ENCODE results near the gene C4orf50. TPM values are rescaled to one million over a fixed set of nuclear protein-coding genes. Genes with fewer than 3 reads are reported as not detected.

Gene C4orf50
- total RNA-seq, 1 experiment from 2014 or later: 0.17 TPM

- no peaks in the 10 kb centered on the region for H3K79me2 ChIP-seq (ENCODE audit: insufficient read depth, low read length)
- H3K9ac ChIP-seq (ENCODE audit: extremely low read depth, insufficient read length, low read length): no peak overlapping the region
- no peak overlapping the region for H3T11ph ChIP-seq (ENCODE audit: low read length)
- no peak overlapping the region for H3K14ac ChIP-seq (ENCODE audit: insufficient read depth, low read length)
- no peak overlapping the region for H3K27ac ChIP-seq (ENCODE audit: insufficient read length, low read depth, low read length)
- no peak overlapping the region for H2BK20ac ChIP-seq (ENCODE audit: low read depth, low read length, poor library complexity, severe bottlenecking)
- no peak overlapping the region for H2BK12ac ChIP-seq (ENCODE audit: insufficient read length, low read depth, low read length)
- no peak overlapping the region for H2BK120ac ChIP-seq (ENCODE audit: low read depth, low read length, poor library complexity, severe bottlenecking)
- H3K4me1 ChIP-seq (ENCODE audit: insufficient read depth, low read length): peaks cover 11% of the 10 kb centered on the region; the same call in 1 of the 2 replicates
- no peak overlapping the region for H2BK5ac ChIP-seq (ENCODE audit: insufficient read length, low read length)
- Mint-ChIP-seq H3K27me3 (ENCODE audit: low read depth) (peaks cover 89% of the 10 kb centered on the region), H3K36me3 (ENCODE audit: insufficient read depth in 1 of 3, low read depth in 3 of 3) (peaks cover 2 to 5% (median 2%) of the 10 kb centered on the region in 3 experiments; a peak in 4 of 7 replicates), H3K27ac (0 out of 7 replicates have a peak overlapping the region, but pooled peaks of 1 of the 3 experiments have one; percentile 5), H3K9me3 (peaks cover 7 to 9% of the 10 kb centered on the region in 2 experiments; a peak in 4 of 5 replicates), H3K4me3 (peak overlapping the region in 1 of 2 experiments; percentile 15; a peak in 2 of 5 replicates), H3K4me1 (peaks cover 52 to 63% of the 10 kb centered on the region in 2 experiments)
- H3K23me2 ChIP-seq (ENCODE audit: insufficient read length, low read depth, low read length, poor library complexity, severe bottlenecking): no peaks in the 10 kb centered on the region
- DNase-seq: no peak
- H2AK5ac ChIP-seq (ENCODE audit: insufficient read length, low read length): no peak overlapping the region
- H3K23ac ChIP-seq (ENCODE audit: insufficient read length, low read depth, low read length): no peak overlapping the region
- H4K8ac ChIP-seq (replicated peaks; ENCODE audit: insufficient read length, low read depth, low read length): no peak overlapping the region
- TF ChIP-seq CTCF (conservative IDR thresholded peaks at IDR 0.05): no peak
- H4K91ac ChIP-seq (ENCODE audit: insufficient read length, low read depth, low read length): no peak overlapping the region
- WGBS (ENCODE audit: extremely low coverage, insufficient read length, low lambda C conversion rate): no CpG with 5 or more reads among the region's 5 CpGs
- no peaks in the 10 kb centered on the region for H3K79me1 ChIP-seq (ENCODE audit: insufficient read depth, low read depth, low read length, poor library complexity, severe bottlenecking)
- H3K18ac ChIP-seq (ENCODE audit: insufficient read length, low read depth, low read length): no peak overlapping the region
- no peak overlapping the region for H3K56ac ChIP-seq (ENCODE audit: insufficient read length, low read depth, low read length)
- H3K9me3 ChIP-seq (ENCODE audit: control insufficient read depth, low read depth, low read length): no peaks in the 10 kb centered on the region
- peak overlapping the region; percentile 5 for H3K4me2 ChIP-seq (ENCODE audit: insufficient read depth, insufficient read length, low read length)
- H3K27me3 ChIP-seq (ENCODE audit: insufficient read depth, low read length): peaks cover 1% of the 10 kb centered on the region; the same call in 1 of the 2 replicates
- no peak overlapping the region for H2BK15ac ChIP-seq (ENCODE audit: low read depth, low read length)
- H2AFZ ChIP-seq (ENCODE audit: low read length): no peak overlapping the region
- H4K20me1 ChIP-seq (ENCODE audit: control insufficient read depth, insufficient read depth, insufficient read length): no peaks in the 10 kb centered on the region
- H4K5ac ChIP-seq (ENCODE audit: insufficient read length, low read depth, low read length): no peak overlapping the region
- H3K4ac ChIP-seq (ENCODE audit: low read depth, low read length): no peak overlapping the region
Observed at GRCh38 chr4:5906191-5906590, 112.0 kb downstream of the C4orf50 start.

Data from H9 (cell line).